CD4-positive, alpha-beta T cell treated with Interleukin-21 for 1 hour (primary cell): Measurements from ENCODE around the gene SPATA31C1.
"Not testable (repeated sequence)": the region's sequence is repeated elsewhere in the genome, so short reads cannot be mapped to it uniquely, and the experiment has no call there.

Source experiments
- DNase-seq: peaks from one replicate; pipeline ENCODE4 v3.0.0-alpha.2; 2020

The SPATA31C1 gene

DNA sequence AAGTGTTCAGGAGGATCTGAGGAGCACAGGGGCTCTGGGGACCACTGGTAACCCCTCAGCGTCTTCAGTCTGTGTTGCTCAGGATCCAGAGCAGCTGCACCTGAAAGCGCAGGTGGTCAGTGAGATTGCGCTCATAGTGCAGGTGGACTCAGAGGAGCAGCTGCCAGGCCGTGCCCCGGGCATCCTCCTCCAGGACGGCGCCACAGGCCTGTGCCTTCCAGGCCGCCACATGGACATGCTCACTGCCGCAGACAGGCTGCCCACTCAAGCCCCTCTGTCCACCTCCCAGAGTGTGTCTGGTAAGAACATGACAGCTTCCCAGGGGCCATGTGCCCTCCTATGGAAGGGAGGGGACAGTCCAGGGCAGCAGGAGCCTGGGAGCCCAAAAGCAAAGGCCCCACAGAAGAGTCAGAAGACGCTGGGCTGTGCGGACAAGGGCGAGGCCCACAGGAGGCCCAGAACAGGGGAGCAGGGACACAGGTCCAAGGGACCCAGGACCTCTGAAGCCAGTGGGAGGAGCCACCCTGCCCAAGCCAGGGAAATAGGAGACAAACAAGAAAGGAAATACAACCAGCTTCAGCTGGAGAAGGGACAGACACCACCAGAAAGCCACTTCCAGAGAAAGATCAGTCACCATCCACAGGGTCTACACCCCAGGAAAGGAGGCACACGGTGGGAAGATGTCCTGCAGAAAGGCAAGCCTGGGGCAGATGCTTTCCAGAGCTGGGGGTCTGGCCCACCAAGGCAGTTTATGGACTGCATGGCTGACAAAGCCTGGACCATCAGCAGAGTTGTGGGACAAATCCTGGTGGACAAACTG is 29.9 kb upstream of the SPATA31C1 start:
- no peak for DNase-seq

DNA sequence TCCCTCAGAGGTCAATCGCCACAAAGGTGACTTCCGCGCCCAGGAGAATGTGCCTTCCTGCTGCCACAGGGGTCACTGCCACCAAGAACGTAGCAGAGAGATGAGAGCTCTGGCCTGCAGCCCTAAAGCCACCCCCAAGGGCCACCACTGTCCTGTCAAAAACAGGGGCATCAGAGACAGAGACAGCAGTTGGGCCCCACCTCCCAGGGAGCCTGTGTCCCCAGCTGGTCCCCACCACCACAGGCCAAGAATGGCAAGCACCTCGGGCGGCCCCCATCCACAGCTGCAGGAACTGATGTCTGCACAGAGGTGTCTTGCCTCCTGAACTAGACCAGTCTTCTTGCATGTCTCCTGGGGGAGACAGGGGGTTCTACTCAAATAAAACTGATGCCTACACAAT is 29.3 kb upstream of the SPATA31C1 start:
- no peak for DNase-seq

DNA sequence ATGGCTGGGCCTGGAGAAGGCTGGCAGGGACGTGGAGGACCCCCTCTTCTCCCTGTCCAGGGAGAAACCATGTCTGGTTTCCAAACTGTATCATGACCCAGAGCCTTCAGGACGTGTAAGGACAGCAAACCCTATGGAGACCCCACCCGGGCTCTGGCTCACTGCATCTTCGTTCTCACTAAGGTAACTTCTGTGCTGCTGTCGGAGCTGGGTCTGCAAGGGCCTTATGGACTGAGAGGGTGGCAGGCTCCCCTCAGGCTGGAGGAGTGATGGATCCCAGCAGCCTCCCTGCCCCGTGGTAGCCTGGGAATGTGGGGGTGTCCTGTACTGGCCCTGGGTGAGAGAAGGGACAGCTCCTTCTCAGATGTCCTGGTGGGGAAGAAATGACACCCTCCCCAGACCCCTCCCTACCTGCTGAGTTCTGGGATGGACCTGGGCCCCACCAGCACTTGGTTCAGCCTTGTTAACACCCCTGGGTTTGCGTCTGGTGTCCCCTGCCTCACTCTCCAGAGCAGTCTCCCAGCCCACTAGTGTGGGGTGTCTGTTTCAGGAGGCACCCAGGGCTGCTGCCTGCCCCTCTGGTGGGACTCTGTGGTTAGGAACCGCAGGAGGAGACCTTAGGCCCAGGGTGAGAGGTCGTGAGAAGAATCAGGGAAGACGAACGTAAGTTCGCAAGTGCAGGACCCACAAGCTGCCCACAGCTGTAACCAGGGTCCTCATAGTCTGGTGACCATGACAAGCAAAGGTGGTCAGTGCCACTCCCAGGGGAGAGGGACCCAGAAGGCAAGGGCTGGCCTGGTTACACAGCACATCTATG is 28.5 kb upstream of the SPATA31C1 start:
- DNase-seq = no peak

DNA sequence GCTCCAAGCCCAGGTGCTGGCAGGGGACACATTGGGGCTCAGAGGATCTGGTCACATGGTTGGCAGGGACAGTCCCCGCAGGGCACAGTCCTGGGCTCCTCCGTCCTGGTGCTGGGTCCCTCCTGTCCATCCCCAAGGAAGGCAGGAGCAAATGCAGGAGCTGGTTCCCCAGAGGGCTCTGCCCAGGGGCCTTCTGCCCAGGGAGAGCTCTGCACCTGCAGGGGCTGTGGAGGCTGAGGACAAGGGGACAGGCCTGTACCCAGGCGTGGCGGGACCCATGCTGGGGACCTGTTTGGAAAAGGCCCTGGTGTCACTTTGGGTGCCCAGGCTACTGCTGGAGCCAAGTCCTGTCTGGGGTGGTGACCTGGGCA is 27.9 kb upstream of the SPATA31C1 start:
- DNase-seq = no peak

DNA sequence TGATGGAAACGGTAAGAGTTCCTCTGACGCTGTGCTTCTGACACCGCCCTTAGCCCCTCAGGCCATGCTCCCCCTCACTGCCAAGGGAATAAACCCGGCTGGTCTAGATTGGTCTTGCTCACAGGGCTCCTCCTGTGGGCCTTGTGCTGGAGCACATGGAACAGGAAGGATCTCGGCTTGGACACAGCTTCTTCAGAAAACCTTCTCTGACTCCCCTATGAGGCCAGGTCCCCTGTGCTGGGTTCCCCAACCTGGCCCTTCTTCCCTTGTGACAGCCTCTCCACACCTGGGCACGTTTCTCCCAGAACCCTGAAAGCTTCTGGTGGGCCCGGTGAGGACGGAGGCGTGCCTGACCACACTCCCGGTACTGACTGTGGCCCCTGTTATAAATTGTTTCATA is 26.9 kb upstream of the SPATA31C1 start:
- DNase-seq = no peak

DNA sequence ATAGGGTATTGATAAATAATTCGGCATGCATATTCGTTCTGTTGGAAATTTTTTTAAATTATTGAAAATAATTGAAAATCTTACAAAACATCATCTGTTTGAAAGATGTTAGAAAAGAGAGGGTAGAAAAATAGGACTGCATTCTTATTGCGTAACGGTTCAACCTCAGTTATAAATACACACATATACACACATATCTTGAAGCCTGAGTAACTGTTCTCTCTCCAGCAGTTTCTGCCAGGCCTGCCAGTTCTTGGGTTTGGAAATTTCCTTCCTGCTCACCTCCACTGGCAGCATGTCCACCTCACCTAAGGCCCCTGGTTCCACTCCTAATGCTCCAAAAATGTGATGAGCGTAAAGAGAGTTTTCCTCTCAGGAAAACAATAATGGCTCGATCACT is 26.0 kb upstream of the SPATA31C1 start:
- no peak for DNase-seq

DNA sequence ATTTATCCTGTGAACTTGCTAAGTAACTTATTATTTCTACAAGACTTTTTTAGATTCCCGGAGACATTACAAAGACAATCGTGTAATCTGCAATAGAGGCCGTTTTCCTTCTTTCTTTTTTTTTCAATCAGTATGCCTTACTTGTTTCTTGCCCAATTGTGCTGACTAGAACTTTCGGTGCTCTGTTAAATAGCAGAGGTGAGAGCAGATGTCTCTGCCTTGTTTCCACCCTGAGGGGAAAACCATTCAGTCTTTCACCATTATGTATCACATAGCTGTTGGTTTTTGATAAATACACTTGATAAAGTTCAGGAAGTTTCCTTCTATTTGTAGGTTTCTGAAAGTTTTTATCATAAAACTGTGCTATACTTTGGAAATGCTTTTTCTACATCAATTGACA is 24.8 kb upstream of the SPATA31C1 start:
- DNase-seq = no peak

DNA sequence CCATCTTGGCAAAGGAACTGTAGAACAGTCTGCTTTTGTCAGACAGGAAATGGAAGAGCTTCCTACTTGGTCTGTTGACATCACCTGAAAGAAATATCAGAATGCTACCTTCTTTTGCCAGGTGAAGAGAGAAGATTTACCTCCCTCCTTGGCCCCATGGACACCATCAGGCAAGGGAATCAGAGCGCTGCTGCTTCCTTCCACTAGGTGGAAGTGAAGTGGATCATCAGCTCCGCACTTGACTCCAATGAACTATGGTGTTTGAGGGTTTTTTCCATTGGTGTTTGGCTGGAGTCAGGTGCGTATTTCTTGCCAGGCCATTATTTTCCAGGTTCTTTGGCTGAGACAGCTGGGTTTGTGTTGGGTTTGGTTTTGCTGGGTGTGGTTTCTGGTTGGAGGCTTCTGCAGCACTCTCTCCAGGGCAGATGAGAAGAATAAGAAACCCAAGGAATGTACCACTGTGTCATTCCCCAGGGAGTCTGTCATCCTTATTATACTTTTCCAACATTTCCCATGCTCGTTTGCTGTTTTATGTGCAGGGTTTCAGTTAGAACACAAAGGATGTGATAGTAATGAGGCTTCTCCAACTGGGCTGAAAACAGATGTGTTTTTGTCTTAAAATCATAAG is 22.6 kb upstream of the SPATA31C1 start:
- DNase-seq = no peak

DNA sequence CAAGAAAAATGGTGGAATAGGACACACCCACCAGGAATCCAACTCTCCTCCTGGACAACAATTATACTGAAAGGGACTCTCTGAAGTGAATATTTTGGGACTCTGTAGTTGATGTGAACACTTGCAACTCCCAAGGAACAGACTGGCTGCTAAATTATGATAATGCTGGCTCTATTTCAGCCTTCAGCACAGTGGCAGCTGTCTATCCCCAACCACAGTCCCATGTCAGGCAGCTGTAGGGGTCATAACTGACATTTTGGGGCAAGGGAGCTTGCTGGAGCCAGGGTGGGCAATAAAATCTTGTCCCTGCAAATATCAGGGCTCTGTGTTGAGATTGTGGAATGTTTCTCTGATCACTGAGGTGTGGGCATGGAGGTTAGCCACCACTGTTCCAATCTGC is 20.9 kb upstream of the SPATA31C1 start:
- no peak for DNase-seq

DNA sequence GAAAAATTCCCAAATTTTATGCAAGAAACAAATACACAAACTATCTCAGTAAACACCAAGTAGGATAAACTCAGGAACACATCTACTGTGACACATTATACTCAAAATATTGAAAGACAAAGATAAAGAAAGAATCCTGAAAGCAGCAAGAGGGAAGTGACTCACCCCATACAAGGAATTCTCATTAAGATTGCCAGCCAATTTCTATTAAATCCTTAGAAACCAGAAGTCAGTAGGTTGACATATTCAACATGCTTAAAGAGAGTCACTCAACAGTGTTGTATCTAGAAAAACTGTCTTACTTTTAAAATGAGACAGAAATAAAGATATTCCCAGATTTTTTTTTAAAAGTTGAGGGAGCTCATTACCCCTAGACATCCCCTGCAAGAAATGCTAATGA is 19.6 kb upstream of the SPATA31C1 start:
- DNase-seq = no peak

DNA sequence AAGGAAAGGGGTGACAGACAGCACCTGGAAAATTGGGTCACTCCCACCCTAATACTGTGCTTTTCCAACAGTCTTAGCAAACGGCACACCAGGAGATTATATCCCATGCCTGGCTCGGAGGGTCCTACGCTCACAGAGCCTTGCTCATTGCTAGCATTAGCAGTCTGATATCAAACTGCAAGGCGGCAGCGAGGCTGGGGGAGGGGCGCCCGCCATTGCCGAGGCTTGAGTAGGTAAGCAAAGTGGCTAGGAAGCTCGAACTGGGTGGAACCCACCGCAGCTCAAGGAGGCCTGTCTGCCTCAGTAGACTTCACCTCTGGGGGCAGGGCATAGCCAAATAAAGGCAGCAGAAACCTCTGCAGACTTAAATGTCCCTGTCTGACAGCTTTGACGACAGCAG is 15.4 kb upstream of the SPATA31C1 start:
- not testable (repeated sequence) for DNase-seq

DNA sequence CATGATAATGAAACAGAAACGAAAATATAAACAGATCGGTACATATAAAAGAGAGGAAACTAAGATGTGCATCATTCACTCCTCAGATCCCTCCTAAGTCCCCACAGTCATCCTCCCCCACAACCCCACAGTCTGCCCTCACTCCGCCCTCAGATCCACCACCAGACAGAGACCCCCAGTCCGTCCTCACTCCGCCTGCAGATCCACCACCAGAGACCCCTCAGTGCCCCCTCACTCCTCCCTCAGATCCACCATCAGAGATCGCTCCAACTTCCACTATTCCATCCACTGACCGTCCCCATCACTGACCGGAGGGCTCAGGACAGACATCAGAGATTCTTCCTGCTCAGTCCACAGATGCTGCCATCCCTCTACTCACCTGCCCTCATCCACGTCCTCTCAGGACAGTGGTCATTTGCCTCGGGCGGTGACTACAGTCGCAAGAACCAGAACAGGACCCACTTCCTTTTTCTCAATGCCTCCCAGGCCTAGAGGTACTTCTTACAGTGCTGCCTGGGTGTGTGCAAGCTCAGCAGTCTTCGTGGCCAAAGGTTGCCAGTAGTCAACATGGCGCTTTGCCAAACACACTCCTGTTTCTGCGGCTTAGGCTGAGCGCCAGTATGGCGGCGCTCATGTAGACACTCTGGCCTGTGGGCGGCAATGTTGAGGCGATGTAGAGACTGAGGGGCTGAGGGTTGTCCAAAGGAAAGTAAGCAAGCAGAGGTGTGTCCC is 8.3 kb upstream of the SPATA31C1 start:
- no peak for DNase-seq

DNA sequence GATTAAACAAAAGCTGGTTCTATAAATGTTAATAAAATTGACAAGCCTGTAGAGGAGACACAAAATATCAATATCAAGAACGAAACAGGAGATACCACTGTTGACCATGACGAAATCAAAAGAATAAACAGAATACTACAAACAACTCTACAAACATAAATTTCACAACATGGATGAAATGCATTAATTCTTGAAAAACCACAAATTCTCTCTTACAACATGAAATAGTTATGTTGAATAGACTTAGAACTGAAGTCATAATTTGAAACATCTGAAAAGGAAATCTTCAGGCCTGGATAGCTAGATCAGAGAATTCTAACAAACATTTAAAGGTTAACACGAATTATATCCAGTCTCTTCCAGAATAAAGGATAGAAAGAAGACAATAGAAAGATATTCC is 6.9 kb upstream of the SPATA31C1 start:
- DNase-seq = no peak

DNA sequence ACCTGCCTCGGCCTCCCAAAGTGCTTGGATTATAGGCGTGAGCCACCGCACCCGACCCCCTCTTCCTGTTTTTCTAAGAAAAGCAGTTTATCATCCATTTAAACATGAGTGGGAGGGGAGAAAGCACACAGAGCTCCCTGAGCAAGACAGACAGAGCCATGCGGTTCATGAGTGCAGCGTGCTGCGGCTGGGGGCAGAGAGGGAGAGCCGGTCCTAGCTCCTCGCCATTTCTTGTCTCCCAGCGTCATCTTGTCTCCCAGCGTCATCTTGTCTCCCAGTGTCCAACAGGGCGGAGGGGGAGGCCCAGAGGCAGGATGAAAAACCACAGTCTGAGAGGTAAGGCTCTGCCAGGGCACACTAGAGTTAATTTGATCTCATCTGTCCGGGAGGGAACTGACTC is 1.3 kb downstream of the SPATA31C1 start:
- DNase-seq = not testable (repeated sequence)

DNA sequence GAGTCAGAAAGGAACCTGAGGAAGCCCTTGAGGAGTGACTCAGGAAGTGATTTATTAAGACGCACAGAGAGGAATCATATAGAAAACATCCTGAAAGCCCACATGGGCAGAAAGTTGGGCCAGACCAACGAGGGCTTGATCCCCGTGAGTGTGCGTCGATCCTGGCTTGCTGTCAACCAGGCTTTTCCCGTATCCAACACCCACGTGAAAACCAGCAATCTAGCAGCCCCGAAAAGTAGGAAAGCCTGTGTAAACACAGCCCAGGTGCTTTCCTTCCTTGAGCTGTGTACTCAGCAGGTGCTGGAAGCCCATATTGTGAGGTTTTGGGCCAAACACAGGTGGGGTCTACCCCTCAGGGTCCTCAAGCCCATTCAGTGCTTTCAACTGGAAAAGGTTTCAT is 3.8 kb downstream of the SPATA31C1 start:
- DNase-seq = not testable (repeated sequence)

DNA sequence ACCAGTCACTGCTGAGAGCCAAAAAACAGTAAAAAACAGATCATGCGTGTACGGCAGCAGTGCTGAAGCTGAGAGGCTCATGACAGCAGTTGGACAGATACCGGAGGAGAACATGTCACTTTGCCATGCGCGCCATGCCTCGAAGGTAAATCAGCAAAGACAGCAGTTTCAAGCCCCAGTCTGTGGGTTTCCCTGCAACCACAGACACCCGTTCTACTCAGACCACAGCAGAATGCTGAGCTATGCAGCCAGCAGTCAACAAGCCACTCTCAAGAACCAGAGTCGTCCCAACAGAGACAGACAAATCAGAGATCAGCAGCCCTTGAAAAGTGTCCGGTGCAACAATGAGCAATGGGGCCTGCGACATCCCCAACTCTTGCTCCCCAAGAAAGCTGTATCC is 5.2 kb downstream of the SPATA31C1 start:
- peak; percentile 18 for DNase-seq

DNA sequence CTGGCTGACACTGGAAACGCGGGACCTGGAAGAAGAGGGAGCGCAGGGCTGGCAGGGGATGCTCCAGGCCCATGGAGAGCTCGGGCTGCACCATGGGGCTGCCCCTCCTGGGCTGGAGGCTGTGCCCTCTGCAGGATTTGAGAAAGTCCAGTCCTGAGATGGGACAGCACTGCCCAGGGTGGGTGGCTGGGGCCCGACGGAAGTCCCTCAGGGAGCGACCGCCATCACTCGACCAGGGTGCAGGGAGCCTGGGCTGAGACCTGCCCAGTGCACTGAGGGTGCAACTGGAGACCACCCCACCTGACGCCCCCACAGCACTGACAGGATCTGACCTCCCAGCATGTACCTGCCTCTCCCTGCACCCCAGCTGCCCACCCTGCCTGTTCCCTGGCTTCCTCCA is 7.1 kb downstream of the SPATA31C1 start:
- not testable (repeated sequence) for DNase-seq

DNA sequence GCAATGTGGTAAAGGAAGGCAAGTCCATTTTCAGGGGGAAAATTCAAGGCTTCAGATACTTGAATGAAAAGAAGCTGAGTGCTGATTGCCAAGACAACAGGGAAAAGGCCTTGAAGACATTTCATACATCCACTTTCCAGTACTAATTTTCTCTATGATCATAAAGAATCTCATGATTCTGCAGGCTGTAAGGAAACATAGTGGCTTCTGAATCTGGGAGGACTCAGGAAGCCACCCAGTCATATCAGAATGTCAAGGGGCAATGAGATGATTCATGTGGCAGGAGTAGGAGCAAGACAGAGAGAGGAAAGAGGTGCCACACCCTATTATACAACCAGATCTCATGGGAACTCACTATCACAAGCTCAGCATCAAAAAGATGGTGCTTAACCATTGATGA is 11.4 kb downstream of the SPATA31C1 start:
- not testable (repeated sequence) for DNase-seq

DNA sequence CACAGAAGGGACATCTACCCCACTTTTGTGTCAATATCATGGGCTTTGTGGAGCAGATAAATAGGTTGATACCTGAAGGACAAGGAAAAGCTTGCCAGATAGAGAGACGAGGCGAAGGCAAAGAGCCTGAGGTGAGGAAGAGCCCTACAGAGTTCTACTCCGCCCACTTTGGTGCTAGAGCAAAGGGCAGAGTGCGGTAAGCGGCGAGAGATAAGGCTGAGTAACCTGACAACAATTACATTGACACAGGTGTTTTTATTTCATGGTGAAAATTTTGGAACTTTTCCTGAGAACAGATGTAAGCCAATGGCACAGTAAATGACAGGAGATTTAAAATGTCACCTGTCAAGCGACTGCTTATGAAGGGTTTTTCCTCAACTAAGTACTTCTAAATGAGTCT is 16.7 kb downstream of the SPATA31C1 start:
- not testable (repeated sequence) for DNase-seq

DNA sequence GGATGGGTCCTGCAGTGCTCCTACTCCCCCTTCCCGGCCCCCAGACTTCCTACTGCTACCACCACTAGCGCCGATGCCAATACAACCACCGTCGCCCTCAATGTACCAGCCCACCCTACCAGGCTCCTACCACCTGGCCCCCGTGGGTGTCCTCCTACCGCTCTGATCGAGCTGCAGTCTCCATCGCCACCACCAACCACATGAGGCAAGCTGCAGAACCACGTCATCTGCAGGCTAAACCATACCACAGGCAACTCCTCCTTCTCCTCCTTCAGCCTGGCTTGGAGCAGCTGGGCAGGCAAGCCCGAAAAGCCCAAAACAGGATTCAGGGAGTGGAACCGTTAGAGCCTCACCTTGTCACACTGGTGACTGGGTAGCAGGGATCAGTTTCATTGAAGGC is 19.6 kb downstream of the SPATA31C1 start:
- not testable (repeated sequence) for DNase-seq

DNA sequence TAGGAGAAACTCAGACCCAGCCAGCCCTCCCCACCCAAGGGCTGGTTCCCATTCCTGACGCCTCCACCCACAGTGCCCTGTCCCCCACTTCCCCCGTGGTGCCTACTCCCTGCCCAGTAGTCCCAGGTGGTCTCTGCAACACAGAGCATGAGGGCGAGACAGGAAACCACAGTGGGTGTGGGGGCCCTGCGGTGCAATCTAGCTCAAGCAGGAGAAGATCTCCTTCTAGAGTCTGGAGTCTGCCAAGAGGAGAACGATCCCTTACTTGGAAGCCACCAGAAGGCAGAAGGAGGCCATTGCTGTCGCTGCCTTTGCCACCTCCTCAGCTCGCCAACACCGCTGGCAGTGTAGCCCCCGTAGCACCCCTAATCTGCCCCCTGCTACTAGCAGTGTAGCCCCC is 20.2 kb downstream of the SPATA31C1 start:
- not testable (repeated sequence) for DNase-seq

DNA sequence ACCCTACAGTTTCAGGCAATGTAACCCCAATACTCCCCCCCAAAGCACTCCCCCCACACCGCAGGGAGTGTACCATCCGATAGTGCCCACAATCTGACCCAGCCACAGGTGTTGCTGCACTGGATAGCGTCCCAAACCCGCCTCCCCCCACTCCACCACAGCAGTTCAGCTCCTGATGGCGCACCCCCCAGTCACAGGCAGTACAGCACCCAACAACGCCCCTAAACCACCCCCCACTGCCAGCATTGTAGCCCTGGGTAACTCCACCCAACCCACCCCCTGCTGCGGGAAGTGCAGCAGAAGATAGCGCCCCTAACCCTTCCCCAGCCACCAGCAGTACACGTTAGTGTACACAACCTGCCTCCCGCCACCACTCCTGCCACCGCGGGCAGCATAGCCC is 20.6 kb downstream of the SPATA31C1 start:
- not testable (repeated sequence) for DNase-seq

DNA sequence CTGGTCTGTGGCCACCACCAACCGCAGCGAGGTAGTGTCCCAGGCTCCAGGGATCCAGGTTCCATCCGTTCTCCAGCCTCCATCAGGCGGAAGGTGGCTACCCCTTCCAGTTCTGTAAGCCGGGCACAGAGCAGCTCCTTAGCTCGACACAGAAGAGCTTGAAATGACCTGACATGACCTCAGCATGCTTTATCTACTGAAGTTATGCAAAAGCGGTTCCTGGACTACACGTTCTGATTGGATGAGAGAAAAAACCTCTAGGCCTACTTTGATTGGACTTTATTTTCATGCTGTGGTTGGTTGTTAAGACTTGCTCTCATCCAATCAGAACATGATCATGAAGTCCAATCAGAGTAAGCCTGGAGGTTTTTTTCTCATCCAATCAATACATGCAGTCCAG is 21.3 kb downstream of the SPATA31C1 start:
- not testable (repeated sequence) for DNase-seq
